ENCODE data around the gene PHF10.

- TF ChIP-seq POLR2A (IDR thresholded peaks at IDR 0.05), result no peak
- TF ChIP-seq, protein P1, sequence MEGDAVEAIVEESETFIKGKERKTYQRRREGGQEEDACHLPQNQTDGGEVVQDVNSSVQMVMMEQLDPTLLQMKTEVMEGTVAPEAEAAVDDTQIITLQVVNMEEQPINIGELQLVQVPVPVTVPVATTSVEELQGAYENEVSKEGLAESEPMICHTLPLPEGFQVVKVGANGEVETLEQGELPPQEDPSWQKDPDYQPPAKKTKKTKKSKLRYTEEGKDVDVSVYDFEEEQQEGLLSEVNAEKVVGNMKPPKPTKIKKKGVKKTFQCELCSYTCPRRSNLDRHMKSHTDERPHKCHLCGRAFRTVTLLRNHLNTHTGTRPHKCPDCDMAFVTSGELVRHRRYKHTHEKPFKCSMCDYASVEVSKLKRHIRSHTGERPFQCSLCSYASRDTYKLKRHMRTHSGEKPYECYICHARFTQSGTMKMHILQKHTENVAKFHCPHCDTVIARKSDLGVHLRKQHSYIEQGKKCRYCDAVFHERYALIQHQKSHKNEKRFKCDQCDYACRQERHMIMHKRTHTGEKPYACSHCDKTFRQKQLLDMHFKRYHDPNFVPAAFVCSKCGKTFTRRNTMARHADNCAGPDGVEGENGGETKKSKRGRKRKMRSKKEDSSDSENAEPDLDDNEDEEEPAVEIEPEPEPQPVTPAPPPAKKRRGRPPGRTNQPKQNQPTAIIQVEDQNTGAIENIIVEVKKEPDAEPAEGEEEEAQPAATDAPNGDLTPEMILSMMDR (IDR thresholded peaks at IDR 0.05), result no peak
Measured at GRCh38 chr6:169702840-169703246, 21.5 kb downstream of the PHF10 start.
